Ramos (cell line): ENCODE measurements around the gene ABLIM2.
"Not testable (repeated sequence)": the region's sequence is repeated elsewhere in the genome, so short reads cannot be mapped to it uniquely, and the experiment has no call there.

Experiments used
- in situ Hi-C: fragments of 300-500 bp; cut with MboI; formaldehyde crosslinking; loops from one replicate; pipeline ENCODE4 v1.14.3; 2022; ENCODE audit warnings: low sequenced_read_pairs; ENCODE audit not compliant: unreplicated experiment

ABLIM2 gene

GRCh38 chr4:7933651-7934510 lies 224.7 kb downstream of the ABLIM2 start:
- in situ Hi-C loops: no loop called here

- in situ Hi-C loops: no loop called here
Measured at GRCh38 chr4:7932287-7932686, 226.3 kb downstream of the ABLIM2 start.

- in situ Hi-C loops: no loop called here
Measured at GRCh38 chr4:7929118-7929951, 229.3 kb downstream of the ABLIM2 start.

- in situ Hi-C loops: no loop called here
Measured at GRCh38 chr4:7928711-7929110, 229.9 kb downstream of the ABLIM2 start.

GRCh38 chr4:7926822-7927221 lies 231.8 kb downstream of the ABLIM2 start:
- in situ Hi-C loops: no loop called here

GRCh38 chr4:7924570-7924969 lies 234.0 kb downstream of the ABLIM2 start:
- in situ Hi-C loops: no loop called here

GRCh38 chr4:7924163-7924562 lies 234.4 kb downstream of the ABLIM2 start:
- in situ Hi-C loops: no loop called here

GRCh38 chr4:7922466-7922865 lies 236.1 kb downstream of the ABLIM2 start:
- in situ Hi-C loops: no loop called here

- in situ Hi-C loops: no loop called here
Measured at GRCh38 chr4:7918981-7919380, 239.6 kb downstream of the ABLIM2 start.

GRCh38 chr4:7918187-7918586 lies 240.4 kb downstream of the ABLIM2 start:
- in situ Hi-C loops: not testable (repeated sequence)

GRCh38 chr4:7917669-7918068 lies 240.9 kb downstream of the ABLIM2 start:
- in situ Hi-C loops: no loop called here

- in situ Hi-C loops: no loop called here
Measured at GRCh38 chr4:7915875-7916242, 242.8 kb downstream of the ABLIM2 start.
